Heart left ventricle (tissue), 13 donors: ENCODE measurements around the gene DOCK9.

Experiments used
- POLR2A ChIP-seq, 2 donors: fragments of 450-650 bp; IDR thresholded peaks; one replicate each; pipeline ENCODE4 v1.6.1; 2017; ENCODE audit warnings: antibody characterized with exemption in 2 of 2, mild to moderate bottlenecking in 2 of 2, moderate library complexity in 2 of 2
- TF ChIP-seq, protein P1 (sequence below), 12 donors: fragments of 200-600 bp; sonication (generic) in 4 of 12; IDR thresholded peaks; one replicate each; pipeline versions ENCODE4 v1.5.0 to v1.8.0; 2018 to 2022; ENCODE audit warnings: antibody characterized with exemption in 12 of 12, mild to moderate bottlenecking in 5 of 12
- donor health status: ischemic (EF 13 %, LVEDD 7.1; RV severe dilation, severe dysfunction).
- donor health status: DM: no; HTN: yes; CAD: no.
- donor health status: DM: no; HTN: no; CAD: no.
- donor health status: ischemic (EF 25% LVEDD 6.9; RV normal size, moderate dysfunction).
- donor health status: ischemic (EF 25% LVEDD 5.7; RV mildly dilated, moderate dysfunction).
- donor health status: ischemic (EF 35%, LVEDD 5.7; RV mildly dilated, moderate dysfunction).
- donor health status: nonischemic (EF 11% LVEDD 7.7; RV severe dilation, severe dysfunction).
- donor health status: DM: yes; HTN: yes; CAD: no.
- donor health status: PGD.
- donor health status: ischemic (EF 29% LVEDD 5.4; RV normal size, mild dysfunction).
- donor health status: nonischemic (EF 23%, LVEDD 6.1; RV moderate dilation, normal function).

DNA sequence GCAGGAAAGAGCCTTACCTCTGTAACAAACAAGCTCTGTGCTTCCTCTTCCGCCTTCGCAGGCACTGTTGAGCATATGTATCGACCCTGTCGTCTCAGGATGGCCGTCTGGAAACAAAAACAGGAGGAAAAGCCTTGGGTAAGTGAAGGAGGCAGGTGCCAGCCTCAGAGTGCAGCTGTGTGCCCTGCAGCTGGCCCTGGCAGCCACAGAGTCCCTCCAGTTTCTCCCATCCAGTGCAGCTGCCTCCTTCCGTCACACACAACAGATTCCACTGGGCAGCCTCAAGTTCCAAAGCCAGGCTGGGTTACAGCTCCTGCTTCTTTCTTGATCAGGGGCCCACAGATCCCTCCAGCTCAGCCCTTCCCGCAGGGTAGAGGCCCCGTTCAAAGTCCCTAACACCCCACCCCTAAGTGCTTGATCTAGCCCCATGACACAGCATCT lies 47.7 kb downstream of the DOCK9 start:
- TF ChIP-seq, protein P1, sequence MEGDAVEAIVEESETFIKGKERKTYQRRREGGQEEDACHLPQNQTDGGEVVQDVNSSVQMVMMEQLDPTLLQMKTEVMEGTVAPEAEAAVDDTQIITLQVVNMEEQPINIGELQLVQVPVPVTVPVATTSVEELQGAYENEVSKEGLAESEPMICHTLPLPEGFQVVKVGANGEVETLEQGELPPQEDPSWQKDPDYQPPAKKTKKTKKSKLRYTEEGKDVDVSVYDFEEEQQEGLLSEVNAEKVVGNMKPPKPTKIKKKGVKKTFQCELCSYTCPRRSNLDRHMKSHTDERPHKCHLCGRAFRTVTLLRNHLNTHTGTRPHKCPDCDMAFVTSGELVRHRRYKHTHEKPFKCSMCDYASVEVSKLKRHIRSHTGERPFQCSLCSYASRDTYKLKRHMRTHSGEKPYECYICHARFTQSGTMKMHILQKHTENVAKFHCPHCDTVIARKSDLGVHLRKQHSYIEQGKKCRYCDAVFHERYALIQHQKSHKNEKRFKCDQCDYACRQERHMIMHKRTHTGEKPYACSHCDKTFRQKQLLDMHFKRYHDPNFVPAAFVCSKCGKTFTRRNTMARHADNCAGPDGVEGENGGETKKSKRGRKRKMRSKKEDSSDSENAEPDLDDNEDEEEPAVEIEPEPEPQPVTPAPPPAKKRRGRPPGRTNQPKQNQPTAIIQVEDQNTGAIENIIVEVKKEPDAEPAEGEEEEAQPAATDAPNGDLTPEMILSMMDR (IDR thresholded peaks at IDR 0.05), result no peak
- no peak for TF ChIP-seq POLR2A (IDR thresholded peaks at IDR 0.05)
